Endometrial microvascular endothelial cells (primary cell): Measurements from ENCODE around the gene FIGNL2. TPM values are rescaled to one million over a fixed set of nuclear protein-coding genes. Genes with fewer than 3 reads are reported as not detected.

Experiments used
- in situ Hi-C: cut with HindIII; loops from 2 replicates; pipeline ENCODE4 v1.10.0; 2017; ENCODE audit warnings: low sequenced_read_pairs, low pct_unique_long_range_greater_than_20kb; ENCODE audit errors: inconsistent ontology term
- total RNA-seq: library from RNA; depleted of rRNA; stranded (reverse); fragments of >200 nt; gene quantifications from one replicate; pipeline ENCODE4 v1.2.3, GENCODE V29; 2015; ENCODE audit errors: inconsistent ontology term

FIGNL2 gene
- total RNA-seq, 1 donor from 2014 or later = not detected

DNA sequence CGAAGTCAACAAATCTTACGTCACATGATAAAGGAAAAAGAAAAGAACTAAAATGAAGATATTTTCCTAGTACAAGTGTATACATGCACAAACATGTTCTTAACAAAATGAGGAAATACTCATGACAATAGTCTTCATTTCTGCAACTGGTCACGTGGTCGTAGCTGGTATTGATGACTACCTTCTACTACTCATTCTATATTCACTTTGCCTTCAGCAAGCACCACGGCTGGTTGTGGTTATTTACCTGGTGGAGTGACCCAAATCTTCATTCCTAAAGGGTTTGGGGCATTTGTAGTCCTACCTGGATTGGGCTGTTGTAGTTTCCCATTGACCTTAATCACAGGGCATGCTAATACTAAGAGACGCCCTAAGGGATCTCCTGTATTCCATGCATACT lies 51.2 kb downstream of the FIGNL2 start:
- in situ Hi-C loops = no loop called here

DNA sequence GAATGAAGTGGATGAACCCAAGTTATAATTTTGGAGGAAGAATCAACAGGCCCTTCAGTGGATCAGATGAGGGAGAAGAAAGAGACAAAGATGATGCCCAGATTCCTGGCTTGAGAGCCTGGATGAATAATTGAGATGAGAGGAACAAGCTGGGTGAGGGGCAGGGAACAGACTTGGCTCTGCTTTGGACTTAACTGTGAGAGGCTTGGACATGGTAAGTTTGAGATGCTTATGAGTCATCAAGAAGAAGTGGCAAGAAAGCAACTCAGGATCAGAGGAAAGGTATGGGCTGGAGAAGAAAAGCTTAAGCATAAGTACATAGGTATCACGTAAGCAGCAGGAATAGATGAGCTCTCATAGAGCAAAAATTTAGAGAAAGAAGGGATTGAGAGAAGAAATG lies 55.3 kb downstream of the FIGNL2 start:
- in situ Hi-C loops = no loop called here

DNA sequence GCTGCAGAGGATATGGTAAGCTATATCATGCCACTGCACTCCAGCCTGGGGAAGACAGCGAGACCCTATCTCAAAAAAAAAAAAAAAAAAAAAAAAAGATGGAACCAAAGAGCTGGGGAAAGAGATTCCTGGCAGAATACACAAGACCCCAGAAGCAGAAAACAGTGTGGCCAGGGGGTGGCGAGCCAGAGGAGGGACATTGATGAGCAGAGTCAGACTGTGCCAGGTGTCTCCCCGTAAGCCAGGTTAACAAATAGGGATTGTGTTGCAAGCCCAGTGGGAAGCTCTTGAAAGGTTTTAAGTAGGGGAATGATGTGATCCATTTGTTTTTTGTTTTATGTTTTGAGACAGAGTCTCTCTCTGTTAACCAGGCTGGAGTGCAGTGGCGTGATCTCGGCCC lies 56.1 kb downstream of the FIGNL2 start:
- in situ Hi-C loops = no loop called here

DNA sequence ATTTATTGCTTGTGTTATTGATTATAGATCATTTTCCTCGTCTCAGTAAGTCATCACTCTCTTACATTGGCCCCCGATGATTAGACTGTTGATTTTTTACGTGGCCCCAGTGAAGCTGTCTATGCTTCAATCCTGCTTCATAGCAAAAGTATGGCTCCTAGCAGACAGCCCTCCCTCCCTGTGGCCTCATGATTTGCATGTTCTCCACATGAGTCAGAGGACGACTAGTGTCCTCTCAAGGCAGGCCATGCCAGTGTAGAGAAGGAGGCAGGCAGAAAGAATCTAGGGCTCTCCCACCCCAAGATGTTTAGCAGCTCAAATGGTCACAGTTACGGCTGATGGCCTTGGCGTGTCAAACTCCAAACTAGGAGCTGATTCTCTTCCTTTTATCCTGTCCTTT lies 59.6 kb downstream of the FIGNL2 start:
- in situ Hi-C loops = no loop called here

DNA sequence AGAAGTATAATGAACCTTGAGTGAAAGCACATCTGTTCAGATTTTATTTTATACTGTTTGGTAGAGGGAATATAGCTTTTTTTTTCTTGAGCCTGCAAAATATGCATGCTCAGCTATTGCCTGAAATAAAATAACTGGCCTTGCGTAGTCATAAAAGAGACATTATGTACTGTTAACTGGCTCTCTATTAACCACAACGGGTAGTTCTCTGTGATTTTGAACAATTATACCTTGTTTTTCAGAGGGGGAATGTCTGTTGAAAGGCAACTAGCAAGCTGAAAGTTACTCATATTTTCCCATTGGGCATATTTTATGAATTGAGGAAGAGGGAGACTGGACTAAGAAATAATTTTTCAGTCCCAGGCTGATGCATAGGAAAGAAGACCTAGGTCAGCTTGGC lies 62.6 kb downstream of the FIGNL2 start:
- in situ Hi-C loops = no loop called here

DNA sequence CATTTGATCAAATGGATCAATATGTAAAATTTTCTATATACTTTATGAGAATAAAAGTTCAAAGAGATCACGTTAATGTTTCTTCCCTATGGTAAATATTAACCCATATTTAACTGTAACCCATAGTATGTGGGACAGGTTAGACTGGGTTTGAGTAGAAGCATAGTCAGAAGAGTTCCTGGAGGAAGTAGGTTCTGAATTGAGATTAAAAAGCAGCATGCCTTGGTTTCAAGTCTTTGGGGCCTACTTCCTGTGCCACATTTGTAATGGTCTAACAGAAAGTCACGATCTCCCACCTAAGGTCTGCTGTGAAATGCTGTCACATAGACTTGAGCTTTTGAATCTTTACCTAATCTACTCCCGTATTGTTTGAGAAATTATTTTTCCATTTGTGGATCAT lies 63.8 kb downstream of the FIGNL2 start:
- in situ Hi-C loops = no loop called here

DNA sequence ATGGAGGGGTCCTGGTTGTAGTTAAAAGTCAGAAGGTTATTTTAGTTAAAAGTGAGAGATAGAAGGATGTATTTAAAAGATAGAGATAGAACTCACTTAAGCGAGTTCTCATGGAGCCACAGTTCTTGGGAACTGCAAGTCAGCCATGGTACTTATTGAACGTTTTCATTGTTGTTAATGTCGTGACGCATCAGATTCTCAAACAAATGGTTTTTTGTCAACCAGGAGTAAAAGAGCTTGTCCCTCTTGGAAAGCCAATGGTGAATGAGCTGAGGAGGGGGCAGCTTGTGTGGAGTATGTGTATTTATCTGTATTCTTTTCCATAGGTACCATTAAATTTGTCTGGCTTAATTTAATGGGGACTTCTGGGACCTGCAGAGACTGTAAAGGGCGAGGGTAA lies 68.6 kb downstream of the FIGNL2 start:
- in situ Hi-C loops = no loop called here

DNA sequence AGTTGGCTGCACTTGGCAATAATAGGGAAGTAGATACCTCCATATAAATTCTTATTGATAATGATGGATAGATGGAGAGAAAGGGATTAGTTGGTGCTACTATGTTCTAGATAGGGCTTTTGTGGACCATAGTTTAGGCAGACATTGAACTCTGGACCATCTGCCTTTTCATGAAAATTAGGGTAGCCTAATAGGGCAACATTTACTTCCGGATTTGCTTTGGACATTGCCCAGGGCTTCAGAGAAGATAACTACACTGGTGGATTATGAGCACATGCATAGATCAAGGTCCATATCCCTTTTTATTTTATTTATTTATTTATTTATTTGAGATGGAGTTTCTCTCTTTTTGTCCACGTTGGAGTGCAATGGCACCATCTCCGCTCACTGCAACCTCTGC lies 70.5 kb downstream of the FIGNL2 start:
- in situ Hi-C loops = no loop called here

DNA sequence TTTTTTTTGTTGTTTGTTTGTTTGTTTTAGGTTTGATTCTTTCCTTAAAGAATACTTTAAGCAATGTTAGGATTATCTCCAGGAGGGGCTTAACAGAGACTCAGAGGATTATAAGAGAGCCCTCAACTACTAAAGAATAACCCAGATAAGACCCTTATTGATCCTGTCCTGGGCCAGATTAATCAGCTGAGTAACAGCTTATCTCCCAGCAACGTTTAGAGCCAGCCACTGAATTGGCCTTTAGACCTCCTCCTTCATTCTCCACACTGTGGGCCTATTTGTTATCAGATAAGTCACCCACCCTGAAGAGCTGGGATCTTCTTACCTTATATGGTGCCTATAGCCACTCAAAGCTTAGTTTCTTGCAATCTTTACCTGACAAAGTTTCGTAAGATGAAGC lies 71.1 kb downstream of the FIGNL2 start:
- in situ Hi-C loops = no loop called here

DNA sequence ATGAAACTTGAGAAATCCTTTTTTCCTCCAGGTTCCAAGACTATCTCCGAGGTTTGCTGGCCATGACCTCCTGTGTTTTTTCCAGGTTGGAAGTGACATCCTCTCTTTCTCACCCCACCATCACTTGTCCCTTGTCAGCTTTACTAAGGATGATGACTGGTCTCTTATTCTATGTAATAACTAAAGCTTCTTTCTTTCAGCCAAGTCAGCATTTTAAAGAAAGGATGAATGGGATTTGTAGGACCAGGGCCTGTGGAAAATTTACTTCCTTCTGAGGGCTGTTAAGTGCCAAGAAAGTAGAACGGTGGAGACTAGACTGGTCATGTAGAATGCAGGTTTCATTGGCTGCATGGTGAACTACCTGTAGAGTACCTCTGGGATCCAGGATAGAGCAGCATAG lies 73.6 kb downstream of the FIGNL2 start:
- in situ Hi-C loops = no loop called here

DNA sequence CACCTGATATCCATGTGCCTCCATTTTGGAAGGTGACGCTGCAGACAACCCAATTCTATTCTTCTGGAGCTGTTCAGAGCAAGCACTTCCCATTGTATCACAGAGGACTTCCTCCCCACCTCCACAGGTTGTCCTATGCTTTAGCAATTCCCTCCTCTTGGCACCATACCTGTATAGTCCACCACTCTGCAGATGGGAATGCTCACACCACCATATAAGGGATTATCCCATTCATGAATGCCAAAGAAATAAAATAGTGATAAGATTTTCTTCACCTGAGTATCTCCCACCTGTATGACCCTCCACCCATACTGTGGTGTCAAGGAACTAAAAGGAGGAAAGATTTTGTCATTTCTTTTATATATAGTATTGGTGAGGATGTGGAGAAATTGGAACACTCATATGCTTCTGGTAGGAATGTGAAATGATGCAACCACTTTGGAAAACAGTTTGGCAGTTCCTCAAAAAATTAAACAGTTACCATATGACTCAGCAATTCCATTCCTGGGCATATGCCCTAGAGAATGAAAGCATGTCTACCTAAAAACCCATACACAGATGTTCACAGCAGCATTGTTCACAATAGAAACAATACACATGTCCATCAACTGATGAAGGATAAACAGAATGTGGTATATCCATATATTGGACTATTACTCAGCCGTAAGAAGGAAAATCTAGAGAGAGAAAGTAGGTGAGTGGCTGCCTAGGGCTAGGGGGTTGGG lies 75.2 kb downstream of the FIGNL2 start:
- in situ Hi-C loops = no loop called here

DNA sequence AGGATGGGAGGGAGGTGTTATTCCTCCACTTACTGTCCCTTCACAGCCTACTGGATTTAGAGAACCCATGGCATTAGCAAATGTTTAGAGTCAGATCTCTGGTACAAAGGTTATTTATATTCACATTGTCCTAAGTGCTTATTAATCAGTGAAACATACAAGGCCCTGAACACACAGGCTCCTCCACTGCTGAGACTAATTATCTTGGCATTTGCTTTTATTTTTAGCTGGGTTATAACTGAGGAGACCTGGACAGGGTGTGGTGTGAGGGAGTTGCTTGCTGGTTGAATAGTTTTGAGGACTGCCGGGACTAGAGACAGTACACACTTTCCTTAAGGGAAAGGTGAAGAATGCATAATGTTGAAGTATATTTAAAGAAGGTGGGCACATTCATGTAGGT lies 77.5 kb downstream of the FIGNL2 start:
- in situ Hi-C loops = no loop called here

Other genes with a start within 250 kb of the FIGNL2 start
- not detected for gene ANKRD33, start 39.4 kb upstream of the FIGNL2 start, total RNA-seq
- 415 TPM for gene ACVRL1, start 58.8 kb upstream of the FIGNL2 start, total RNA-seq
- 8.1 TPM for gene ACVR1B, start 103.0 kb upstream of the FIGNL2 start, total RNA-seq
- 30.8 TPM for gene TAMALIN, start 158.2 kb upstream of the FIGNL2 start, total RNA-seq
- gene NR4A1, start 202.7 kb upstream of the FIGNL2 start, total RNA-seq = 0.93 TPM
- gene ATG101, start 221.3 kb upstream of the FIGNL2 start, total RNA-seq = 83.3 TPM
- not detected for gene SMIM41, start 231.0 kb upstream of the FIGNL2 start, total RNA-seq